Memory B cell (primary cell): Measurements from ENCODE around the gene NOTCH3.
A peak's percentile ranks its signal among the peaks of the same experiment; 100 is the strongest.

Experiments
- ATAC-seq: fragments of 150-1000 bp; cut with Tn5 transposase; 2 replicates; pipeline ENCODE4 v1.10.0; 2021; ENCODE audit warnings: low read depth, mild to moderate bottlenecking, moderate library complexity
- DNase-seq, 2 donors: peaks; one replicate each; pipeline ENCODE4 v3.0.0; 2022; ENCODE audit warnings: low spot score in 2 of 2
- H3K27ac Mint-ChIP-seq: one replicate; pipeline ENCODE4 v1.8.0; 2022; ENCODE audit warnings: mild to moderate bottlenecking, moderate library complexity, mixed read lengths
- H3K27me3 Mint-ChIP-seq: one replicate; pipeline ENCODE4 v1.8.0; 2022; ENCODE audit warnings: mixed read lengths
- H3K36me3 Mint-ChIP-seq: one replicate; pipeline ENCODE4 v1.8.0; 2022; ENCODE audit warnings: mild to moderate bottlenecking, mixed read lengths
- H3K4me1 Mint-ChIP-seq: one replicate; pipeline ENCODE4 v1.8.0; 2022; ENCODE audit warnings: mixed read lengths
- H3K4me3 Mint-ChIP-seq: one replicate; pipeline ENCODE4 v1.8.0; 2022; ENCODE audit warnings: mild to moderate bottlenecking, moderate library complexity, mixed read lengths
- H3K9me3 Mint-ChIP-seq: one replicate; pipeline ENCODE4 v1.8.0; 2022; ENCODE audit warnings: mixed read lengths

The NOTCH3 gene

DNA sequence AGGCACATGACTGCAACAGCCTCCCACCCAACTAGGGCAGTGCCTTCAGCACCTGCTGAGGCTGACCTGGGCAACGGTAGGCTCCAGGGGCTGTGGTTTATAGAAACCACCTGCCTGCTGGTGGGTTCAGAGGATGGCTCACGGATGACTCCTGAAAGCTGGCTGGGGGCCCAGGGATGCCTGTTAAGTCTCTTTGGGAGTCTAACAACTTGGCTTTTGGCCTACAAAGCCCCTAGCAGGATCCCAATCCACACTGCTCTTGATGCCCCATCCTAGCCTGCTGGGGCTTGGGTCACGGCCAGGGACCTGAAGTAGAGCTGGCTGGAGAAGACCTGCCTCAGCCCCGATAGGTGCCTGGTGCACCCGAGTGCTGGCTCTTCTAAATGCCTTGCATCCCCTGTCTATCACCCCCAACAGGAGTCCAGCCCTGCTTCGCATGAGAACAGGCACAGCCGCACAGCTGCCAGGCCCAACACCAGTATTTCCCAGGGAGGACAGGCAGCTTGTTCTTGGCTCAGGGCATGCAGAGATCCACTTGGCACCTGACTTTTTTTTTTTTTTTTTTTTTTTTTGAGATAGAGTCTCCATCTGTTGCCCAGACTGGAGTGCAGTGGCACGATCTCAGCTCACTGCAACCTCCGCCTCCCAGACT lies 40.6 kb upstream of the NOTCH3 start:
- Mint-ChIP-seq H3K4me3 (no peak overlapping the region), H3K27ac (no peak overlapping the region), H3K4me1 (peaks cover 3% of the 10 kb centered on the region), H3K27me3 (no peaks in the 10 kb centered on the region), H3K36me3 (peaks cover 39% of the 10 kb centered on the region), H3K9me3 (no peaks in the 10 kb centered on the region)
- no peak for DNase-seq
- no peak for ATAC-seq

DNA sequence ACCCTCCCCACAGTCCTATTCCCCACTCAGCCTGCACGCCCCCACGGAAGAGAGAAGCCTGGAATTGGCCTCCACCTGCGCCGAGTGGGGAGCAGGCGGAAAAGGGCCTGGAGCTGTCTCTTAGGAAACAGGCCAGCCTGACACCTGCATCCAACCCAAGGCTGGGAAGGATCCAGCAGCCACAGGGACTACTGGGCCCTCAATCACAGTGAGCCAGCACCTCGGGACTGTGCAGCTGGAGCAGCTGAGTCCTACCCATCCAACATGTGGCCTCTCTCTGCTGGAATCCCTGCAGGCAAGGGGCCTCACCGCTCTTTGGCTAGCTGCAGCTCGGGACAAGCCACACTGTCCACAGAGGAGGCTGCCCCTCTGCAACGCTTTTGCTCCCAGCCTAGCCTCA lies 39.7 kb upstream of the NOTCH3 start:
- Mint-ChIP-seq H3K27ac (no peak overlapping the region), H3K27me3 (no peaks in the 10 kb centered on the region), H3K36me3 (peaks cover 39% of the 10 kb centered on the region), H3K9me3 (no peaks in the 10 kb centered on the region), H3K4me1 (no peaks in the 10 kb centered on the region), H3K4me3 (no peak overlapping the region)
- ATAC-seq (no peak), DNase-seq (no peak)

DNA sequence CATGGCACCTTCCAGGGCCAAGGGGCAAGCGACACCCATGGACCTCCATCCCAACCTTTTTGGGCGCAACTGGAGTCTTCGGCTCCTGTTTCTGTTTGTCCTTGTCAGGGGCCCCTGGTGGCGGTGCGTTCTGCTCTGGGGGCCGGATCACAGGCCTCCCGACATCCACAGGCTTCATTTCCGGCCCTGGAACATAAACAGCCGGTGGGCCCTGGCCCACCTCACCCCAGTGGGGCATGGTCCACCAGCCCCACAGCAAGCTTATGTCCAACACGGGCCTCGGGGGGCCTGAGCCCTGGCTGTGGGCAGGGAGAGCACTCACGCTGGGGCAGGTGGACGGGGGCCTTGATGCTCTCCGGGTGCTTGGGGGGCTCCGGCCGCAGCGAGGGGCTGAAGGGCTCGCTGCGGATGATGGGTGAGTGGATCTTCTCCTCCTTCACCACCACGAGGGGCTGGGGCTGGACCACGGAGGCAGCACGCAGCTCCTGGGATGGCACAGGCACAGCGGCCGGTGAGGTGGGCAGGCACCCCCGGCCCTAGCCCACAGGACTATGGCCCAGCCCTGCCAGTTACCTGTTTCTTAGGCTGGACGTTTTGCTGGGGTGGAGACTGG lies 38.6 kb upstream of the NOTCH3 start:
- peaks cover 4% of the 10 kb centered on the region for H3K4me1 Mint-ChIP-seq
- peaks cover 2% of the 10 kb centered on the region for H3K27me3 Mint-ChIP-seq
- peaks cover 39% of the 10 kb centered on the region for H3K36me3 Mint-ChIP-seq
- H3K27ac Mint-ChIP-seq = no peak overlapping the region
- no peak for DNase-seq
- H3K4me3 Mint-ChIP-seq = no peak overlapping the region
- no peak for ATAC-seq
- no peaks in the 10 kb centered on the region for H3K9me3 Mint-ChIP-seq

DNA sequence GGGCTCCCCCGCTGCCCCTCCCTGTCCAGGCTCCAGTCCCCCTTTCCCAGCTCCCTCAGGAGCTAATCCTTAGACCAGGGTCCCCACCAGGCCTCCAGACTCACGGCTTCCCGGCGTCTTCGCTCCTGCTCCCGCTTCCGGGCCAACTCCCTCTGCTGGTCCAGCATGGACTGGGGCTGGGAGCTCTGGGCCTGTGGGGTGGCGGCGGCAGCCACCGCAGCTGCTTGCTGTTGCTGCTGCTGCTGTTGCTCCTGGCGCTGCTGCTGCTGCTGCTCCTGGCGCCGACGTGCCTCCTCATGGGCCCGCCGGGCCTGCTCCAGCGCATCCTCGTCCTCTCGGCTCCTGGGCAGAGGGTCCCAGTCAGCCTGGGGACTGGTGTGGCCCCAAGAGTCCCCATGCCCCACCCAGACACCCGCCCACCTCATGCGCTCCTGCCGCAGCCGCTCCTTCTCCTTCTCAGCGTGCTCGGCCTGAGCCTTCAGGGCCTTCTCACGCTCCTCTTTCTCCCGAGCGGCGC lies 37.9 kb upstream of the NOTCH3 start:
- ATAC-seq = no peak
- H3K4me1 Mint-ChIP-seq = peaks cover 9% of the 10 kb centered on the region
- H3K9me3 Mint-ChIP-seq = no peaks in the 10 kb centered on the region
- H3K27me3 Mint-ChIP-seq = peaks cover 2% of the 10 kb centered on the region
- peaks cover 35% of the 10 kb centered on the region for H3K36me3 Mint-ChIP-seq
- DNase-seq = no peak
- no peak overlapping the region for H3K4me3 Mint-ChIP-seq
- no peak overlapping the region for H3K27ac Mint-ChIP-seq

DNA sequence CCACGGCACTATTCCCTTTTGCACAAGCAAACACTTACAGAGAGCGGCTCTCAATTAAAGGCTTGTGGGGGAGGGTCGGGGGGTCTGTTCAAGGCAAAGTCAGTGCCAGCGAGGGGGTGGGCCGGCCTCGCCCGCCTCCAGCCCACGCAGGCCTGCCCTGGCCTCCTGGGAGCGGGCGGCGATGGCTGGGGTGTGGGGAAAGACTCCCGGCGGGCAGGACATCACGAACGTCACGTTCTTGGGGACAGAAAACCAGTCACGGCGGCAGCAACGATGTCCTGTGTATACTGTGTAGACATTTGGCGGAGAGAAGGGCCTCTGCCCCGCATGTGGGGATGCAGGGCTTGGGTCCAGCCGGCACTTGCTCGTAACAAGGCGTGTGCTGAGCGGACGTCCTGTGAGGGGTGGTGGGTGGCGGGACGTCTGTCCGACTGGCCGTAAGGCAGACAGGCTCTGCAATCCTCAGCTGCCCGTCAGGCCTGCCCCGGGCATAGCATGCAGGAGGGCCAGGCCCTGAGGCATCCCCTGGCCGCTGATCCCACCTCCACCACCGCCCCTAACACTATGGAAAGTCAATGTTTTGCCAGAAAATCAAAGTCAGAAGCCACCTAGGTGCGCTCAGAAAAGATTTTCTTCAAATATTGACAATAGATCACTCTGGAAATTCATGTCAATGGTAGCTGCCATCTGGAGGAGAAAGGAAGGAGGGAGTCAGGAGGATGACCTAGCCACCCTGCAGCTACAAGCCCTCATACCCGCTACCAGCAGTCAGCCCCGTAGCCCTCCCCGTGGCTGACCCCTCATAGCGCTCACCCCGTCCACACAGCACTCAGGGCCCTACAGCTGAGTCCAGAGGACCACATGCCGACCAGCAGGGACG lies 37.2 kb upstream of the NOTCH3 start:
- no peaks in the 10 kb centered on the region for H3K9me3 Mint-ChIP-seq
- peaks cover 31% of the 10 kb centered on the region for H3K36me3 Mint-ChIP-seq
- H3K4me3 Mint-ChIP-seq = no peak overlapping the region
- DNase-seq = no peak
- peaks cover 2% of the 10 kb centered on the region for H3K27me3 Mint-ChIP-seq
- no peak for ATAC-seq
- peaks cover 14% of the 10 kb centered on the region for H3K4me1 Mint-ChIP-seq
- no peak overlapping the region for H3K27ac Mint-ChIP-seq

DNA sequence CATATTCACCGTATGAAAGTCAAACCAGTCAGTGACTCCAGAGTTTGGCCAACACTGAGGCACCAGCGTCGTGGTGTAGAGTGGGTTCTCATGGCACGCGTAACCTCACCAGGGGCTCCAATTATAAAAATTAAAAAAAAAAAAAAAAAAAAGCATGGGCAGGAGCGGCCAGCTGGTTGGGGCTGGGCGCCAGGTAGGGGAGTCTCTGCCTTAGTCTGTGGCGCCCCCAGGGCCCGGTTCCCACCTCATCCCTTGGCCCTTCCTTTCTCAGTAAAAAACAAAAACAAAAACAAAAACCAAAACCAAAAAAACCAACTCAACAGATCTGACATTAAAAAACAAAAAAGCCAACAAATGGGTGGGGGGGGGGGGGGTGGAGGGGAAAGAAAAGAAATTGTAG lies 36.1 kb upstream of the NOTCH3 start:
- H3K9me3 Mint-ChIP-seq = no peaks in the 10 kb centered on the region
- H3K27me3 Mint-ChIP-seq = peaks cover 8% of the 10 kb centered on the region
- no peak for ATAC-seq
- H3K36me3 Mint-ChIP-seq = peaks cover 27% of the 10 kb centered on the region
- no peak overlapping the region for H3K4me3 Mint-ChIP-seq
- no peak overlapping the region for H3K27ac Mint-ChIP-seq
- no peak for DNase-seq
- peaks cover 21% of the 10 kb centered on the region for H3K4me1 Mint-ChIP-seq

DNA sequence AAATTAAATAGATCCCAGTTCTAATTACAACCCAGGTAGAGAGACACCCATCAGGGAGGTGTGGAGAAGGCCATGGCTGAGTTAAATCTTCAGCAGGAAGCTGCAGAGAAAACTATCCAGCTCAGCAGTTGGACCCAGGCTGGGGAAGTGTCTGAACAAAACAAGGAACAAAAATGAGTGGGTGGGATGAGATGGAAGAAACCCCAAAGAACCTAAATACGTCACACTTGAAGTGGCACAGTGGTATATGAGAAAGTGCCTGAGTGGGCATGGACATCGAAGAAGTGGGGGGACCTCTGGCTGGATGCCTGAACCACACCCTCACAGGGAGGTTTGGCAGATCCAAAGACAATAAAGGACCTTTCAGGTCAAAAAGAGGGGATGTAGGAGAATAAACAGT lies 35.0 kb upstream of the NOTCH3 start:
- Mint-ChIP-seq H3K4me3 (no peak overlapping the region), H3K4me1 (peaks cover 21% of the 10 kb centered on the region), H3K36me3 (peaks cover 23% of the 10 kb centered on the region), H3K27me3 (peaks cover 10% of the 10 kb centered on the region), H3K9me3 (no peaks in the 10 kb centered on the region), H3K27ac (no peak overlapping the region)
- ATAC-seq (no peak), DNase-seq (no peak)

DNA sequence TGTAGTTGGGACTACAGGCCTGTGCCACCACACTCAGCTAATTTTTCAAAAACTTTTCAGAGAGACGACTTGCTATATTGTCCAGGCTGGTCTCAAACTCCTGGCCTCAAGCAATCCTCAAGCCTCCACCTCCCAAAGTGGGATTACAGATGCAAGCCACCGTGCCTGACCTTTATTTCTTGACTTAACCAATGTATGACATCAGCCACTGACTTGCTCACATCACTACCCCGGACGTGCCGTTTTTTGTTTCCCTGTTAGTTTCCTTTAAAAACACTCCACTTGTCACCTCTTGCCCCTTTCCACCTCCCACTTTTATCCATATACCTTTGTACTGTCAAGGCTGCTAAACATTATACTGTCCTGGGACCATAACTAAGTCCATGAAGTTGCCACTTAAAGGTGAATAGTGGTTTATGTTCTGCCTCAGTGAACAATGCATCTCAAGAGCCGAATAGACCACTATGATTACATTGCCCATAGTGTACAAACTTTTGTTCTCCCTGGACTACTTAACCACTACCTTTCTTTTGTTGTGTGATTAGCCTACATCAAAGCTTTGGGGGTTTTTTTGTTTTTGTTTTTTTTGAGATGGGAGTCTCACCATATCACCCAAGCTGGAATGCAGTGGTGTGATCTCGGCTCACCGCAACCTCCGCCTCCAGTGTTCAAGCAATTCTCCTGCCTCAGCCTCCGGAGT lies 33.8 kb upstream of the NOTCH3 start:
- Mint-ChIP-seq H3K27ac (peak overlapping the region; percentile 43), H3K4me3 (no peak overlapping the region)
- ATAC-seq = no peak

DNA sequence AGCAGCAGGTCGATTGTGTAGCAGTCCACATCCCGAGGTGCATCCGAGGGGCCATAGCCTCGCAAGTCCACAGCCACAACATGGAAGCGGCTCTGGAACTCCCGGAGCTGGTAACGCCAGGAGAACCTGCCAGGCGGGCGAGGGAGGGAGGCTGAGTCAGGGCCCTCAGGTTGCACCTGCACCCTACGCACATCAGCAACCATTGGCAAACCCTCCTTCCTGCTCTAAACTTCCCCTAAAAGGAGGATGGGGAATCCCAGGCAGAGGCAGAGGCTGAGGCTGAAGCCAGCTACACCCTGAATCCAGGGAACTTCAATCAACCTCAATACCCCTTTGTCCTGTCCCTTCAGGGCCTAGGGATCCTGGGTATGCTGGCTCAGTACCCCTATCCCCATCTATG lies 30.5 kb upstream of the NOTCH3 start:
- Mint-ChIP-seq H3K36me3 (peaks cover 10% of the 10 kb centered on the region), H3K27ac (no peak overlapping the region)
- ATAC-seq = peak; percentile 13

More for the DNA sequence above, 33.8 kb upstream of the NOTCH3 start:
- Mint-ChIP-seq H3K9me3 (no peaks in the 10 kb centered on the region), H3K27me3 (peaks cover 10% of the 10 kb centered on the region), H3K4me1 (peaks cover 21% of the 10 kb centered on the region), H3K36me3 (peaks cover 20% of the 10 kb centered on the region)
- DNase-seq = no peak

DNA sequence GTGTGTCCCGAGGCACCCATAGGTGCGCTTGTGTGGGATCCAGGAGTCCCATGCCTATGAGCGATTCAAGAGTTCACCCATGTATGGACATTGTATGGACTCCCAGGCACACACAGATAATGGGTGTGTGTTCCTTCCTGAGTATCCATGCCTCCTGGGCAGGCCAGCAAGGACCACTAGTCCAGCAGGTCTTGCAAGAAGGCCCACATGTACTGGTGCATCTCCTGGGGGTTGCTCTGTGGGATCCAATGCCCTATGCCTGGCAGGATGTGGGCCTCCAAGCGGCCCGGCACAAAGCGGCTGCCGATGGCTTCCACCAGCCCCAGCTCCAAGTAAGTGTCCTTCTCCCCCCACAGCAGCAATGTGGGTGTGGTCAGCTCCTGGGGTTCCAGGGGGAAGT lies 26.5 kb upstream of the NOTCH3 start:
- H3K27me3 Mint-ChIP-seq = peaks cover 20% of the 10 kb centered on the region
- no peaks in the 10 kb centered on the region for H3K36me3 Mint-ChIP-seq
- H3K4me1 Mint-ChIP-seq = peaks cover 15% of the 10 kb centered on the region
- H3K9me3 Mint-ChIP-seq = no peaks in the 10 kb centered on the region
- ATAC-seq = no peak
- no peak overlapping the region for H3K4me3 Mint-ChIP-seq
- no peak for DNase-seq
- no peak overlapping the region for H3K27ac Mint-ChIP-seq

More for the DNA sequence above, 30.5 kb upstream of the NOTCH3 start:
- no peak for DNase-seq
- no peak overlapping the region for H3K4me3 Mint-ChIP-seq
- H3K9me3 Mint-ChIP-seq = no peaks in the 10 kb centered on the region
- H3K4me1 Mint-ChIP-seq = peaks cover 21% of the 10 kb centered on the region
- H3K27me3 Mint-ChIP-seq = peaks cover 13% of the 10 kb centered on the region

DNA sequence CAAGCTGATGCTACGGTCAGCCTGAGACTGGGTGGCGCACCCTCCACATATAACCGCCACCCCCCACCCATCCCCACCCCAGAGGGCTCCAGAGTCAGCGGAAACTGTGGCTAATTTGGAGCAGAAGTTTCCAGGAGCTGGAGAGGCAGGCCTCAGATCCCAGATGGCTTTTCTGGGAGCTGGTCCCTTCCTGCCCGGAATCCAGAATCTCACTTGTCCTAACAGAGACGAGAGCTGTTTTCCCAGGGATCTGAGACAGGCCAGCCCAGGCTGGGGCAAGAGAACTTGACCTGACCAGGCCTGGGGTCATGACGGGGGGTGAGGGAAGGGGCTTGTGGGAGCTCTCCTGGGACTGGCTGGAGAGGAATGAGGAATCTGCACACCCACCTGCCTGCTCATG lies 25.0 kb upstream of the NOTCH3 start:
- ATAC-seq = no peak
- DNase-seq = no peak
- Mint-ChIP-seq H3K9me3 (no peaks in the 10 kb centered on the region), H3K4me1 (peaks cover 14% of the 10 kb centered on the region), H3K4me3 (no peak overlapping the region), H3K27me3 (peaks cover 17% of the 10 kb centered on the region), H3K36me3 (no peaks in the 10 kb centered on the region), H3K27ac (no peak overlapping the region)

DNA sequence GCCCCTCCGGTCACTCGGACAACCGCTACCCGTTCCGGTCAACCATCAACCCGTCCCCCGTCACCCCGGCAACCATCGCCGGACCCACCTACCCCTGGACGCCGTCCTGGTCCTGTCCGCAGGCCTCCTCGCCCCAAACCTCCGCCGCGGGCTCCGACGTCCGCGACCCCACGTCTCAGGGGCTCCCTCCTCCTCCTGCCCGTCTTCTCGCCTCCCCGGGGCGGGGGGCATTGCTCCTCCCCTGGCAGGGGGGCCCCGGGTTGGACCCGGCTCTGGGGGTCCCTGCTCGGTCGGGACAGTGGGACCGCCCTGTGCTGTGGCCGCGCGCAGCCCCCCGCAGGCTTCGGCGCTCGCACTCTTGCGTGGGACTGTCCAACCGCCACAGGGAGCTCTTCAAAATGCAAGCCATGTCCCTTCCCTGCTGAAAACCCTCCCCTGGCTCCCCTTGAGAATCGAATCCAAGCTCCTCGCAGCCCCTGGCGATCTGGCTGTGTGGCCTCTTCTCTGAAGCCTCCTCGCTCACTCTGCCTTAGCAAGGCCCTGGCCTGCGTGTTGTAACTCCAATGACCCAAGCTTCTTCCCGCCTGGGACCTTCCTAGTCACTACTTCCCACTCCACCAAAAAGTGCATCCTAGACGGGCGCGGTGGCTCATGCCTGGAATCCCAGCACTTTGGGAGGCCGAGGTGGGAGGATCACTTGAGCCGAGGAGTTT lies 23.0 kb upstream of the NOTCH3 start:
- DNase-seq = no peak
- no peak for ATAC-seq
- H3K4me1 Mint-ChIP-seq = peaks cover 14% of the 10 kb centered on the region
- peak overlapping the region; percentile 45 for H3K4me3 Mint-ChIP-seq
- peaks cover 19% of the 10 kb centered on the region for H3K27me3 Mint-ChIP-seq
- H3K27ac Mint-ChIP-seq = peak overlapping the region; percentile 12
- H3K9me3 Mint-ChIP-seq = no peaks in the 10 kb centered on the region
- H3K36me3 Mint-ChIP-seq = no peaks in the 10 kb centered on the region
